ENCODE measurements around the gene PBX4. TPM values are rescaled to one million over a fixed set of nuclear protein-coding genes. Genes with fewer than 3 reads are reported as not detected.

PBX4 gene
- total RNA-seq, 3 donors from 2014 or later (not counting 1 experiment from before 2014, with no cell fraction given): 10.7 to 15.9 (median 11.1) TPM

- peaks cover 16 to 32% of the 10 kb centered on the region in 2 donors for H3K4me1 Mint-ChIP-seq
- Histone ChIP-seq H3K4me1 (ENCODE audit: control insufficient read depth, insufficient read depth, low read length) (peaks cover 13% of the 10 kb centered on the region), H3K36me3 (ENCODE audit: control insufficient read depth, insufficient read depth, low read length) (peaks cover 67% of the 10 kb centered on the region), H3K27ac (ENCODE audit: low read length) (no peak overlapping the region), H3K4me3 (ENCODE audit: low read length) (no peak overlapping the region), H3K9me3 (ENCODE audit: control insufficient read depth, insufficient read depth, low read length) (no peaks in the 10 kb centered on the region), H3K27me3 (ENCODE audit: control insufficient read depth, insufficient read depth, low read length) (no peaks in the 10 kb centered on the region)
- no peak for DNase-seq
- intact Hi-C loops (cut with micrococcal nuclease): no loop called here
- WGBS (ENCODE audit: insufficient coverage): over 99% methylated on average over 27 of the region's 27 CpGs
- H3K9me3 Mint-ChIP-seq: no peaks in the 10 kb centered on the region
- H3K36me3 Mint-ChIP-seq: peaks cover 17% of the 10 kb centered on the region
- TF ChIP-seq CTCF (IDR thresholded peaks at IDR 0.05): no peak
- ATAC-seq: no peak
- no peaks in the 10 kb centered on the region for H3K27me3 Mint-ChIP-seq (ENCODE audit: low read depth in 2 of 2)
- H3K4me3 Mint-ChIP-seq: no peak overlapping the region
- no peak overlapping the region for H3K27ac Mint-ChIP-seq
These were observed 18.7 kb upstream of the PBX4 start for GRCh38 chr19:19637186-19637522.

GRCh38 chr19:19636573-19637185, 18.2 kb upstream of the PBX4 start:
- DNase-seq (no peak), ATAC-seq (no peak)
- intact Hi-C loops (cut with micrococcal nuclease): no loop called here
- no peak overlapping the region for H3K4me3 Mint-ChIP-seq
- H3K4me1 Mint-ChIP-seq: peaks cover 11 to 27% of the 10 kb centered on the region in 2 donors
- H3K27me3 ChIP-seq (ENCODE audit: control insufficient read depth, insufficient read depth, low read length): no peaks in the 10 kb centered on the region
- no peaks in the 10 kb centered on the region for H3K27me3 Mint-ChIP-seq (ENCODE audit: low read depth in 2 of 2)
- peaks cover 17% of the 10 kb centered on the region for H3K36me3 Mint-ChIP-seq
- H3K36me3 ChIP-seq (ENCODE audit: control insufficient read depth, insufficient read depth, low read length): peaks cover 67% of the 10 kb centered on the region
- H3K4me1 ChIP-seq (ENCODE audit: control insufficient read depth, insufficient read depth, low read length): peaks cover 8% of the 10 kb centered on the region
- TF ChIP-seq CTCF (IDR thresholded peaks at IDR 0.05): no peak
- H3K9me3 ChIP-seq (ENCODE audit: control insufficient read depth, insufficient read depth, low read length): no peaks in the 10 kb centered on the region
- H3K9me3 Mint-ChIP-seq: no peaks in the 10 kb centered on the region
- no peak overlapping the region for H3K27ac Mint-ChIP-seq
- H3K27ac ChIP-seq (ENCODE audit: low read length): no peak overlapping the region
- no peak overlapping the region for H3K4me3 ChIP-seq (ENCODE audit: low read length)
- 97% methylated on average over 9 of the region's 9 CpGs for WGBS (ENCODE audit: insufficient coverage)

GRCh38 chr19:19635313-19635702, 16.8 kb upstream of the PBX4 start:
- TF ChIP-seq CTCF (IDR thresholded peaks at IDR 0.05): no peak
- H3K9me3 Mint-ChIP-seq: no peaks in the 10 kb centered on the region
- peak overlapping the region in 1 of 2 donors; percentile 58 for H3K27ac Mint-ChIP-seq
- H3K4me3 Mint-ChIP-seq: no peak overlapping the region
- peaks cover 4% of the 10 kb centered on the region for H3K4me1 ChIP-seq (ENCODE audit: control insufficient read depth, insufficient read depth, low read length)
- H3K27me3 Mint-ChIP-seq (ENCODE audit: low read depth in 2 of 2): no peaks in the 10 kb centered on the region
- no peak overlapping the region for H3K4me3 ChIP-seq (ENCODE audit: low read length)
- H3K4me1 Mint-ChIP-seq: peaks cover 11 to 25% of the 10 kb centered on the region in 2 donors
- ATAC-seq (no peak), DNase-seq (no peak)
- H3K36me3 Mint-ChIP-seq: peaks cover 17% of the 10 kb centered on the region
- H3K36me3 ChIP-seq (ENCODE audit: control insufficient read depth, insufficient read depth, low read length): peaks cover 61% of the 10 kb centered on the region
- no peak overlapping the region for H3K27ac ChIP-seq (ENCODE audit: low read length)
- no peaks in the 10 kb centered on the region for H3K27me3 ChIP-seq (ENCODE audit: control insufficient read depth, insufficient read depth, low read length)
- WGBS (ENCODE audit: insufficient coverage): 98% methylated on average over 14 of the region's 14 CpGs
- H3K9me3 ChIP-seq (ENCODE audit: control insufficient read depth, insufficient read depth, low read length): no peaks in the 10 kb centered on the region
- intact Hi-C loops (cut with micrococcal nuclease): no loop called here
